HCT116 (cell line): ENCODE results near the gene PPTC7. TPM values are rescaled to one million over a fixed set of nuclear protein-coding genes. Genes with fewer than 3 reads are reported as not detected.

ENCODE experiments used
- ATAC-seq: fragments of 200-7000 bp; cut with Tn5 transposase; 2 replicates; pipeline ENCODE4 v1.9.1; 2020; ENCODE audit warnings: mild to moderate bottlenecking, moderate library complexity
- BruUV-seq: library from RNA; stranded (reverse); fragments of 400-500 nt; replicated peaks from 2 replicates; lab custom pipeline; 2021; lab: Mats Ljungman, UMichigan
- CTCF ChIA-PET: fragments of 300-600 bp; sonication (Branson Sonifier 250); formaldehyde crosslinking; loops from one replicate; lab custom pipeline; 2021; ENCODE audit warnings: antibody characterized with exemption; lab: Charles Lee
- POLR2A ChIA-PET: fragments of 300-600, 350-600 bp; sonication (Branson Sonifier 250); formaldehyde crosslinking; loops from one replicate; lab custom pipeline; 2021; ENCODE audit warnings: antibody characterized with exemption; lab: Charles Lee
- RAD21 ChIA-PET, 2 experiments: fragments of 300-600 bp; sonication (Branson Sonifier 250); formaldehyde crosslinking; loops; one replicate each; lab custom pipeline; 2023; ENCODE audit warnings: low total read pairs in 2 of 2; ENCODE audit not compliant: uncharacterized antibody in 2 of 2, unreplicated experiment in 2 of 2, low non-redundant PET in 1 of 2; lab: Charles Lee
- DNase-seq: peaks from one replicate; pipeline ENCODE4 v3.0.0-alpha.2; 2010; ENCODE audit warnings: low read depth, low spot score
- H2AFZ ChIP-seq: fragments of 200-600 bp; shearing (Covaris generic), sonication (generic); 2 replicates; pipeline ENCODE4 v1.6.1; 2017; ENCODE audit warnings: low read depth, mixed run types, mixed read lengths, antibody characterized with exemption, low read length; ENCODE audit not compliant: poor library complexity, severe bottlenecking
- H3K27ac ChIP-seq: 2 replicates; pipeline ENCODE4 v1.5.1; 2012; ENCODE audit warnings: low read depth, low read length
- H3K27me3 ChIP-seq: fragments of 200-600 bp; sonication (generic); 2 replicates; pipeline ENCODE4 v1.6.1; 2016; ENCODE audit warnings: mixed run types, low read length, mixed read lengths; ENCODE audit not compliant: insufficient read depth
- H3K36me3 ChIP-seq, 2 experiments: fragments of 200-500 bp in 1 of 2; fragments of 200-600 bp in 1 of 2; sonication (Bioruptor generic) in 1 of 2; sonication (generic) in 1 of 2; 2 replicates each; pipeline versions ENCODE4 v1.5.1 to v1.6.1; 2014 to 2016; ENCODE audit warnings: low read length in 2 of 2, inconsistent platforms in 1 of 2, mixed read lengths in 1 of 2, mixed run types in 1 of 2; ENCODE audit not compliant: insufficient read depth in 2 of 2, control insufficient read depth in 1 of 2
- H3K4me1 ChIP-seq, 2 experiments: fragments of 200-600 bp in 1 of 2; sonication (generic) in 1 of 2; 2 replicates each; pipeline versions ENCODE4 v1.5.1 to v1.6.1; 2012 to 2017; ENCODE audit warnings: low read length in 2 of 2, inconsistent platforms in 1 of 2, mild to moderate bottlenecking in 1 of 2, mixed read lengths in 1 of 2, mixed run types in 1 of 2, moderate library complexity in 1 of 2; ENCODE audit not compliant: insufficient read depth in 2 of 2, control insufficient read depth in 1 of 2
- H3K4me2 ChIP-seq: fragments of 200-600 bp; sonication (generic); 2 replicates; pipeline ENCODE4 v1.6.1; 2017; ENCODE audit warnings: mixed run types, low read length, mixed read lengths
- H3K4me3 ChIP-seq, 2 experiments: fragments of 200-600 bp in 1 of 2; sonication (generic) in 1 of 2; replicated peaks in 1 of 2; 2 replicates each; pipeline ENCODE4 v1.5.1; 2011 to 2016; ENCODE audit warnings: low read length in 2 of 2, control low read depth in 1 of 2, low read depth in 1 of 2, mild to moderate bottlenecking in 1 of 2, mixed read lengths in 1 of 2, mixed run types in 1 of 2
- H3K79me2 ChIP-seq: fragments of 200-600 bp; sonication (generic); 2 replicates; pipeline ENCODE4 v1.6.1; 2017; ENCODE audit warnings: mild to moderate bottlenecking, mixed run types, low read length, moderate library complexity, mixed read lengths; ENCODE audit not compliant: insufficient read depth
- H3K9ac ChIP-seq: fragments of 200-600 bp; sonication (generic); 2 replicates; pipeline ENCODE4 v1.6.1; 2016; ENCODE audit warnings: low read length, mixed read lengths
- H3K9me2 ChIP-seq: fragments of 200-600 bp; sonication (generic), shearing (Covaris generic); 2 replicates; pipeline ENCODE4 v1.6.1; 2017; ENCODE audit warnings: mixed run types, mild to moderate bottlenecking, moderate library complexity; ENCODE audit not compliant: insufficient read depth
- H3K9me3 ChIP-seq, 2 experiments: fragments of 200-500 bp in 1 of 2; fragments of 200-600 bp in 1 of 2; sonication (Bioruptor generic) in 1 of 2; sonication (generic) in 1 of 2; 2 replicates each; pipeline ENCODE4 v1.6.1; 2014 to 2017; ENCODE audit warnings: low read length in 2 of 2, mixed read lengths in 2 of 2, inconsistent platforms in 1 of 2, low read depth in 1 of 2, mild to moderate bottlenecking in 1 of 2, mixed run types in 1 of 2, moderate library complexity in 1 of 2; ENCODE audit not compliant: control insufficient read depth in 1 of 2, insufficient read depth in 1 of 2
- H4K20me1 ChIP-seq: fragments of 200-600 bp; sonication (generic), shearing (Covaris generic); 2 replicates; pipeline ENCODE4 v1.6.1; 2017; ENCODE audit warnings: mixed run types, mild to moderate bottlenecking, moderate library complexity; ENCODE audit not compliant: insufficient read depth
- ATF3 ChIP-seq: IDR thresholded peaks from 2 replicates; pipeline ENCODE4 v1.6.1; 2012
- CEBPB ChIP-seq: IDR thresholded peaks from 2 replicates; pipeline ENCODE4 v1.6.1; 2012; ENCODE audit warnings: low read depth
- REST ChIP-seq: IDR thresholded peaks from 2 replicates; pipeline ENCODE4 v1.6.1; 2012; ENCODE audit warnings: low read depth
- SIN3A ChIP-seq: IDR thresholded peaks from 2 replicates; pipeline ENCODE4 v1.6.1; 2012; ENCODE audit warnings: low read depth
- SP1 ChIP-seq: IDR thresholded peaks from 2 replicates; pipeline ENCODE4 v1.6.1; 2012; ENCODE audit warnings: low read depth
- SRF ChIP-seq: IDR thresholded peaks from 2 replicates; pipeline ENCODE4 v1.6.1; 2012; ENCODE audit warnings: low read depth
- TCF7L2 ChIP-seq: IDR thresholded peaks from 2 replicates; pipeline ENCODE4 v1.7.0; 2011; ENCODE audit warnings: borderline replicate concordance, inconsistent platforms; ENCODE audit not compliant: insufficient read depth, insufficient read length; ENCODE audit errors: extremely low read depth
- intact Hi-C: fragments of 100-400 bp; cut with micrococcal nuclease; formaldehyde crosslinking; loops from 2 replicates; pipeline ENCODE4 v1.10.0; 2022
- total RNA-seq: library from RNA; stranded (reverse); gene quantifications from one replicate; pipeline ENCODE4 v1.2.1, GENCODE V29; 2021; ENCODE audit not compliant: unreplicated experiment

Gene PPTC7
- total RNA-seq, 1 experiment from 2014 or later = 25.2 TPM

GRCh38 chr12:110560946-110561345 lies 22.2 kb downstream of the PPTC7 start:
- Histone ChIP-seq H3K36me3 (no peaks in the 10 kb centered on the region), H3K4me3 (no peak overlapping the region)
- BruUV-seq = no TSS peak
- TF ChIP-seq ATF3 = no peak
- TF ChIP-seq SIN3A = no peak
- no peak for TF ChIP-seq TCF7L2
- TF ChIP-seq CEBPB = no peak
- no peak for TF ChIP-seq SRF
- TF ChIP-seq REST = no peak
- no peak for TF ChIP-seq SP1
- TF ChIP-seq, all 23 proteins: peak for 0
- peaks cover 11% of the 10 kb centered on the region; the same call in 1 of the 2 replicates for H4K20me1 ChIP-seq
- H3K9me3 ChIP-seq = no peaks in the 10 kb centered on the region
- no peak for DNase-seq
- ChIA-PET CTCF (no interaction called here), RAD21 (no interaction called here), POLR2A (no interaction called here)
- H2AFZ ChIP-seq = no peak overlapping the region
- no peaks in the 10 kb centered on the region for H3K9me2 ChIP-seq
- H3K27me3 ChIP-seq = no peaks in the 10 kb centered on the region
- no peak for ATAC-seq
- H3K4me1 ChIP-seq = peaks cover 2 to 25% of the 10 kb centered on the region in 2 experiments; a peak in 2 of 4 replicates
- no peak overlapping the region for H3K4me2 ChIP-seq
- peaks cover 98% of the 10 kb centered on the region for H3K79me2 ChIP-seq
- H3K9ac ChIP-seq = no peak overlapping the region
- intact Hi-C loops = no loop called here
- H3K27ac ChIP-seq = no peak overlapping the region
